Osteocyte (in vitro differentiated cells): Measurements from ENCODE around the gene LGR4. TPM values are rescaled to one million over a fixed set of nuclear protein-coding genes. Genes with fewer than 3 reads are reported as not detected.

Source experiments
- DNase-seq: peaks from one replicate; pipeline ENCODE4 v3.0.0; 2021; ENCODE audit warnings: mixed read lengths; ENCODE audit not compliant: unreplicated experiment; ENCODE audit errors: extremely low spot score
- H3K27ac Mint-ChIP-seq: one replicate; pipeline ENCODE4 v1.8.0; 2021; ENCODE audit warnings: mild to moderate bottlenecking, mixed read lengths; ENCODE audit not compliant: unreplicated experiment
- H3K27me3 Mint-ChIP-seq: one replicate; pipeline ENCODE4 v1.8.0; 2021; ENCODE audit warnings: mixed read lengths; ENCODE audit not compliant: unreplicated experiment
- H3K36me3 Mint-ChIP-seq: one replicate; pipeline ENCODE4 v1.8.0; 2021; ENCODE audit warnings: mixed read lengths; ENCODE audit not compliant: unreplicated experiment
- H3K4me1 Mint-ChIP-seq: one replicate; pipeline ENCODE4 v1.8.0; 2021; ENCODE audit warnings: mixed read lengths; ENCODE audit not compliant: unreplicated experiment
- H3K4me3 Mint-ChIP-seq: one replicate; pipeline ENCODE4 v1.8.0; 2021; ENCODE audit warnings: mild to moderate bottlenecking, moderate library complexity, mixed read lengths; ENCODE audit not compliant: unreplicated experiment
- H3K9me3 Mint-ChIP-seq: one replicate; pipeline ENCODE4 v1.8.0; 2021; ENCODE audit warnings: mixed read lengths; ENCODE audit not compliant: unreplicated experiment
- total RNA-seq: library from RNA; stranded (reverse); gene quantifications from 2 replicates; pipeline ENCODE4 v1.2.1, GENCODE V29; 2021
- TF ChIP-seq, protein P1 (sequence below): fragments of 200-600 bp; sonication (generic); IDR thresholded peaks from 2 replicates; pipeline ENCODE4 v1.5.0; 2021; ENCODE audit warnings: antibody characterized with exemption, mild to moderate bottlenecking, moderate library complexity

LGR4 gene
- total RNA-seq, 1 donor from 2014 or later = 61.9 TPM

DNA sequence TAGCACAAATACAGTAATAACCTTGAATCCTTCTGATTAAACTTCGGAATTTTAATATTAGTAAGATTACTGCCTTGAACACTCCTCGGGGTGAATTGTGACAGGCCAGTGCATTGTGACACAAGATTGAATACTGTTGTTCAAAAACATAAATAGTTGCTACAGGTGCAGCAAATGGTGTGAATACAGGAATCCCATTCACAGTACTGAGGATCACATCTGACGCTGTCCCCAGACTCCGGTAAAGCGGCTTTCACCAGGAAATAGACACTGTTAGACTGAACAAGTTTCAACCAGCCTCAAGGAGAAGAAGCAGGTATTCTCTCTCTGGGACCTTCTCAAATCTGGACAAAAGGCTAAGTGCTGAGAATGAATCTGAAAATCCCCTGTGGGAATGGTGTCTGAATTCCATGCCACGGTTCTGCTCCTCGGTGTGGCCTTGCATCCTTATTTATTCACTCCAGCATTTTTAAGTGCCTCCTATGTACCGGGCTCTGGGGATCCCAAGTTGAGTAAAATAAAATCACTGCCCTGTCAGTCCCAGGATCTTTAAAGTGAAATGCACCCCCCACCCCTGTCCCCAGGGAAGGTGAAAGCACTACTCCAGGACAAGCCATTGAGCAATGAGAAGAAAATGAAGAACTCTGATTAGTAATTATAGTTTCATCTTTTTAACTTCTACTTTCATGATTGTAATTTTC is 3.4 kb downstream of the LGR4 start:
- H3K27ac Mint-ChIP-seq = peak overlapping the region; percentile 77
- DNase-seq = no peak
- peaks cover 70% of the 10 kb centered on the region for H3K4me1 Mint-ChIP-seq
- no peaks in the 10 kb centered on the region for H3K36me3 Mint-ChIP-seq
- H3K4me3 Mint-ChIP-seq = peak overlapping the region; percentile 84
- H3K27me3 Mint-ChIP-seq = no peaks in the 10 kb centered on the region
- TF ChIP-seq, protein P1, sequence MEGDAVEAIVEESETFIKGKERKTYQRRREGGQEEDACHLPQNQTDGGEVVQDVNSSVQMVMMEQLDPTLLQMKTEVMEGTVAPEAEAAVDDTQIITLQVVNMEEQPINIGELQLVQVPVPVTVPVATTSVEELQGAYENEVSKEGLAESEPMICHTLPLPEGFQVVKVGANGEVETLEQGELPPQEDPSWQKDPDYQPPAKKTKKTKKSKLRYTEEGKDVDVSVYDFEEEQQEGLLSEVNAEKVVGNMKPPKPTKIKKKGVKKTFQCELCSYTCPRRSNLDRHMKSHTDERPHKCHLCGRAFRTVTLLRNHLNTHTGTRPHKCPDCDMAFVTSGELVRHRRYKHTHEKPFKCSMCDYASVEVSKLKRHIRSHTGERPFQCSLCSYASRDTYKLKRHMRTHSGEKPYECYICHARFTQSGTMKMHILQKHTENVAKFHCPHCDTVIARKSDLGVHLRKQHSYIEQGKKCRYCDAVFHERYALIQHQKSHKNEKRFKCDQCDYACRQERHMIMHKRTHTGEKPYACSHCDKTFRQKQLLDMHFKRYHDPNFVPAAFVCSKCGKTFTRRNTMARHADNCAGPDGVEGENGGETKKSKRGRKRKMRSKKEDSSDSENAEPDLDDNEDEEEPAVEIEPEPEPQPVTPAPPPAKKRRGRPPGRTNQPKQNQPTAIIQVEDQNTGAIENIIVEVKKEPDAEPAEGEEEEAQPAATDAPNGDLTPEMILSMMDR = no peak
- no peaks in the 10 kb centered on the region for H3K9me3 Mint-ChIP-seq

DNA sequence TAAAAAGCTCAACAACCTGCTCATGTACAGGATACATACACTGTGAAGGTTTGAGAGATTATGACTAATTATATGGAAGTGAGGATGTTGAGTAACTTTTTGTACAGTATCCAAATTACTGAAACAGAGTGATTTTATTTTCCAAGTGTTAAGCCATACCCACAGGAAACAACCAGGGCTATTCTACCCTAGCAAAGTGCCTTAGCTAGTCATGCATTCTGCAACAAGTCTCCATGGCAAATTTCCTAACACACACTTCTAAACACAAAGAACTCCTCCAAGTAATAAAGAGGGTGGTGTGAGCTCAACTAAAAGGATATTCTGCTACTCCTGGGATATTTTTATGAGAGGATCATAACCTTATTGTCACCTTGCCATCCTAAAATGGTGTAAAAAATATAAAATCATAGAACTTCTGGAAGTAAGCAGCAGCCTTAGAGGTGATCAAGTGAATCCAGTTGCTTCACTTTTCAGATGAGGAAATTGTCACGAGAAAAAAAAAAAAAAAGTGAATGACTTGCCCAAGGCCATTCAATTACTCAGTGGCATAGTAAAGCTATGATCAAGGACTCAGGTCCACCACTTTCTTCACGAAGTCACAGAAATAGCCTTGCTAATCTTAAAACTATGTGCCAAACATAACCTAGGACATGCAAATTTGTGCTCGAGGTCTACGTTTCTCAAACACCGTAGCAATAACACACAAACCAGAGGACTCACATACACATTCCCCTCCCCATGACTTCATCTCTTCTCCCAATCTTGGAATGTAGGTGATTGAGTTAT is 4.2 kb downstream of the LGR4 start:
- TF ChIP-seq, protein P1 = no peak
- no peaks in the 10 kb centered on the region for H3K9me3 Mint-ChIP-seq
- no peaks in the 10 kb centered on the region for H3K27me3 Mint-ChIP-seq
- no peaks in the 10 kb centered on the region for H3K36me3 Mint-ChIP-seq
- H3K4me3 Mint-ChIP-seq = peak overlapping the region; percentile 84
- peaks cover 74% of the 10 kb centered on the region for H3K4me1 Mint-ChIP-seq
- peak overlapping the region; percentile 77 for H3K27ac Mint-ChIP-seq
- no peak for DNase-seq

DNA sequence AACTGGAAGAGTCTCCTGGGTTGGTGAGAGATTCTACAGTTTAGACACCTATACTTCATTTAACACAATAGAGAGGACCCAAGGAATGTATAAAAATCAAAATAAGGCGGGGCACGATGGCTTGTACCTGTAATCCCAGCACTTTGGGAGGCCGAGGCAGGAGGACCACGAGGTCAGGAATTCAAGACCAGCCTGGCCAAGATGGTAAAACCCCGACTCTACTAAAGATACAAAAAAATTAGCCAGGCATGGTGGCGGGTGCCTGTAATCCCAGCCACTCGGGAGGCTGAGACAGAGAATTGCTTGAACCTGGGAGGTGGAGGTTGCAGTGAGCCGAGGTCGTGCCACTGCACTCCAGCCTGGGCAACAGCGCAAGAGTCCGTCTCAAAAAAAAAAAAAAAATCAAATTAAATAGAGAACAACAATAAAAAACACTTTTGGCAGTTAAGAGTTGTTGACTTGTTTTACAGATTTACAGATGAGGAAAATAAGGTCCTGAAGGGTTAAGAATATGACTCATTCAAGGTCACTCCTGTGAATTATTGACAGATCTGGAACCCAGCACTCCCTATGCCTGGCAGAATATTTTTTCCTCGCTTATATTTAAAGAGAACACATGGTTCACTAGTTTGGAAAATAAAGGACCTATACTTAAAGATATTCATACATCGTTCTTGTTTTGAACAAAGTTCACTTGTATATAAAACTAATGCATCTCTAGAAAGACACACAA is 5.2 kb downstream of the LGR4 start:
- Mint-ChIP-seq H3K27ac (peak overlapping the region; percentile 90), H3K9me3 (no peaks in the 10 kb centered on the region), H3K4me1 (peaks cover 78% of the 10 kb centered on the region), H3K4me3 (no peak overlapping the region), H3K27me3 (no peaks in the 10 kb centered on the region), H3K36me3 (no peaks in the 10 kb centered on the region)
- TF ChIP-seq, protein P1 = no peak
- DNase-seq = no peak

DNA sequence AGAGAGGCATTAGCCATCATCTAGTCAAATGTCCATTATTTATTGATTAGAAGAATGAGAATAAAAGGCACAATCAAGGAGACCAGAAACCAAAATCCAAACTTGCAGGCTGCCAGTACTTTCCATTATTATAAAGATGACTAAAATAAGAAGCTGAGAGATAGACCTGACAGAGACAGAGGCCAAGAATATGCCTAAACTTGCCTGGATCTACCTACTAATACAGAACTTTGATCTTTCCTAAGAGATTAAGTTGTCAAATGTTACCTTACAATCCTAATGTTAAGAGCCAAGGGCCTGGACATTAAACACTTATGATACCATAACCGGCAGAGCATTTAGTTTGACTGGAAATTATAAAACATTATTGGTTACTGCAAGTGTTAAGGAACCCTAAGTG is 6.2 kb downstream of the LGR4 start:
- Mint-ChIP-seq H3K4me3 (no peak overlapping the region), H3K36me3 (no peaks in the 10 kb centered on the region), H3K9me3 (no peaks in the 10 kb centered on the region), H3K27me3 (no peaks in the 10 kb centered on the region), H3K4me1 (peaks cover 87% of the 10 kb centered on the region), H3K27ac (peak overlapping the region; percentile 90)
- TF ChIP-seq, protein P1 = no peak
- no peak for DNase-seq

DNA sequence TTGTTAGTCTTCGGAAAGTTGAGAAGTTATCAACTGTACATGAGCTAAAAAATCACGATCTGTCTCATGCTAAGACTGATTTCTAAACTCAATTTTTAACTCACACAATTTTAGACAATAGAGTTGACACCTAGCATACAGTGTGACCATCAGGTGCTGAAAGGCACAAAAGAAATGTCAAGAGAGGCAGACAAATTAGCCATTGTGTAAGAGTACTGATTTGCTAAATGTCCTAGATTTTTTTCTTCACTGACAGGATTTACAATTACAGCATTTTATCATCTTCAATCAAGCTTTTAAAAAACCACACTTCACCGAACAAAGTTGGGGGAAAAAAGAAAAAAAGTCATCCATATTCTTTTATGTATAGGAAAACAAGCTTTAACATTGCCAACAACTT is 7.0 kb downstream of the LGR4 start:
- Mint-ChIP-seq H3K9me3 (no peaks in the 10 kb centered on the region), H3K27me3 (no peaks in the 10 kb centered on the region), H3K4me1 (peaks cover 87% of the 10 kb centered on the region), H3K27ac (peak overlapping the region; percentile 90), H3K36me3 (no peaks in the 10 kb centered on the region), H3K4me3 (no peak overlapping the region)
- DNase-seq = no peak
- TF ChIP-seq, protein P1 = no peak
